Right lobe of liver (tissue), 4 donors: ENCODE results near the gene MTRR.

Source experiments
- POLR2A ChIP-seq: fragments of 450-650 bp; IDR thresholded peaks from one replicate; pipeline ENCODE4 v1.6.1; 2017; ENCODE audit warnings: antibody characterized with exemption, mild to moderate bottlenecking
- TF ChIP-seq, protein P1 (sequence below), 4 donors: fragments of 200-600 bp in 3 of 4; fragments of 450-650 bp in 1 of 4; IDR thresholded peaks; one replicate each; pipeline versions ENCODE4 v1.5.1 to v1.8.0; 2016 to 2022; ENCODE audit warnings: antibody characterized with exemption in 4 of 4, mild to moderate bottlenecking in 2 of 4
- donor health status: DM: no; HTN: no; CAD: no.
- donor health status: DM: no; HTN: no; CAD: no.
- donor health status: DM: no; HTN: yes; CAD: no.

DNA sequence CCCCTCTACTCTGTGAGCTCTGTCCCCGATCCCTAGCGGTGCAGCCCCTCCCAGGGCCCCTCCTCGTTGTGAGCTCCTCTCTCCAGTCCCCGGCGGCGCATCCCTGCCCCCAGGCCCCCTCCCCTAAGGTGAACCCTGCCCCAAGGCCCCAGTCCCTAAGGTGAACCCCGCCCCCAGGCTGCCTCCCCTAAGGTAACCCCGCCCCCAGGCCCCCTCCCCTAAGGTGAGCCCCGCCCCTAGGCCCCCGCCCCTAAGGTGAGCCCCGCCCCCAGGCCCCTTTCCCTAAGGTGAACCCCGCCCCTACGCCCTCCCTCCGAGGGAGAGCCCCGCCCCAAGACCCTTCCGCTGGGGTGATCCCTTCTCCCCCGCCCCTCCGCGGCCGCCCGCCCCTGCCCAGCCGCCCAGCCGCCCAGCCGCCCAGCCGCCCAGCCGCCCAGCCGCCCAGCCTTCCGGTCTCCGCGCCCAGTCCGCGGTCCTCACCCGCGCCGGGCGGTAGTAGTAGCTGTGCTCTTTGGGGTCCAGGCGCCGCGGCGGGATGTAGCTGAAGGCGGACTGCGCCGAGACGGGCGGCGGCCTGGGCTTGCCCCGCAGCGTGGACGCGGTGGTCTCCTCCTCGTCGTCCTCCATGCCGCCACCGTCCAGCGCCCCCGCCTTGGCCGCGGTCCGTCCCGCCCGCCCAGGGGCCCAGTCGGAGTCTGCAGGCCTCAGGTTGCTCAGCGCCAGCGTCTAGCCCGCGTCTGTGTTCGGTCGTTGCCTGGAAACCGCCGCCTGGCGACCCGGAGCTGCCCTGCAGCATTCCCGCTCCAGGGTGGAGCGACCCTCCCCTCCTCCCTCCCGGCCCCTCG is 18.3 kb upstream of the MTRR start, which contains the start of gene CFAP90:
- TF ChIP-seq, protein P1, sequence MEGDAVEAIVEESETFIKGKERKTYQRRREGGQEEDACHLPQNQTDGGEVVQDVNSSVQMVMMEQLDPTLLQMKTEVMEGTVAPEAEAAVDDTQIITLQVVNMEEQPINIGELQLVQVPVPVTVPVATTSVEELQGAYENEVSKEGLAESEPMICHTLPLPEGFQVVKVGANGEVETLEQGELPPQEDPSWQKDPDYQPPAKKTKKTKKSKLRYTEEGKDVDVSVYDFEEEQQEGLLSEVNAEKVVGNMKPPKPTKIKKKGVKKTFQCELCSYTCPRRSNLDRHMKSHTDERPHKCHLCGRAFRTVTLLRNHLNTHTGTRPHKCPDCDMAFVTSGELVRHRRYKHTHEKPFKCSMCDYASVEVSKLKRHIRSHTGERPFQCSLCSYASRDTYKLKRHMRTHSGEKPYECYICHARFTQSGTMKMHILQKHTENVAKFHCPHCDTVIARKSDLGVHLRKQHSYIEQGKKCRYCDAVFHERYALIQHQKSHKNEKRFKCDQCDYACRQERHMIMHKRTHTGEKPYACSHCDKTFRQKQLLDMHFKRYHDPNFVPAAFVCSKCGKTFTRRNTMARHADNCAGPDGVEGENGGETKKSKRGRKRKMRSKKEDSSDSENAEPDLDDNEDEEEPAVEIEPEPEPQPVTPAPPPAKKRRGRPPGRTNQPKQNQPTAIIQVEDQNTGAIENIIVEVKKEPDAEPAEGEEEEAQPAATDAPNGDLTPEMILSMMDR (IDR thresholded peaks at IDR 0.05): peak in 2 of 4 donors; percentile 14 to 27
- TF ChIP-seq POLR2A: no peak
